GM19397 (cell line): Measurements from ENCODE around the gene SH3YL1.
A peak's percentile ranks its signal among the peaks of the same experiment; 100 is the strongest.

Source experiments
- ATAC-seq: cut with Tn5 transposase; IDR thresholded peaks from one replicate; pipeline ENCODE4 v1.9.1; 2021; ENCODE audit warnings: mild to moderate bottlenecking, moderate library complexity; ENCODE audit not compliant: unreplicated experiment

Gene SH3YL1

DNA sequence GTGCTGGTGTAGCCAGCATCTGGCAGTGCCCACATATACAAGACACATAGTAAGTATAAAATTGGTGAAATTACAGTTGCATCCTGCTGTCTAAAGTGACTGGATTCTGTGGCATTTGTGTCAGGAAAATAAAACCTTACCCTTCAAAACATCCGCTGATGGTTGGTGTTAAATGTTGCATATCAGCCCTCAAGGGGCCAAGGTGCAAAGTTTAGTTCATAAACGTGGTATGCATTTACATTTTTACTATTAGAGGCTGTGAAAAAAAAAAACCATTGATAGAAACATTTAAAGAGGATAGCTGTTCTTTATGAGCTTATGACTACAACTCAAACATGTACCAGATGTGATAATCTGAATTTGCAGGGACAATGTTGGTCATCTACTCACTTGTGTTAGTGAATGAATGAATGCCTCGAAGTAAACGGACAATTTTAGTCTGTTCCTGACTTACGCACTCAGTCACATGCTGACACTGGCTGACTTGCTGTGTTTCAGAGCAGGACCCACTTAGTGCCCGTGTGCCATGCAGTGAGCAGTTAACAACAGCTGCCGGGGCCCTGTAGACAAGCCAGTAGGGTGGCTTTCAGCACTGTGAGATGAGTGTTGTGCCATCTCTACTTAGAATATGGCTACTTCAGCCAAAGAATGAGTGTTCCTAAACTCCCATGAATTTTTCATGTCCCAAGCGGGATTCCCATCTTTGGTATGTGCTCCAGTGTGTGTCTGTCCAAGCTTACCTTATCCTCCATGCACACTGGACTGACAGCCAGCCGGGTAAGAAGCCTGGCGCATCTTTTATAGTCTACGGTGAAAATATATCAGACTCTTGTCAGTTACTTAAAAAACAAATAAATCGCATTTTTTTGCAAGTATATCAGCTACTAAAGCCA, 18.8 kb upstream of the SH3YL1 start:
- no peak for ATAC-seq

DNA sequence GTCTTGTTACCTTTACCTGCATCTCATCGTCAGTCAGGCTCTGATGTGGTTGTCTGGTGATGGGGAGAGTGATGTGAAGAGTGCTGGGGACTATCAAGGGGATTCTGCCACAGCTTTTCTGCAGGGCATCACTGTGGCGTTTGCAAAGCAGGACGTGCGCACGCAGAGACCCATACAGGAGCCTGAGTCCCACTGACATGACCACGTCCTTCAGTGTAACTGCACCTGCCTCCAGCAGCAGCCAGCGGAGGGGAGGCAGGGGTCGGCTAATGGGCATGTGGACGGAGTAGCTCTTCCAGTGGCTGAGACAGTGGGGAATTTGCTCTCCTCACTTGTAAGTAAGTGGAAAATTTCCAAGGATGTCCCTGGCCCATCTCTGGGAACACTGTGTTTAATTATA, 17.5 kb upstream of the SH3YL1 start:
- no peak for ATAC-seq

GRCh38 chr2:280650-281110, 16.8 kb upstream of the SH3YL1 start:
- ATAC-seq = no peak

DNA sequence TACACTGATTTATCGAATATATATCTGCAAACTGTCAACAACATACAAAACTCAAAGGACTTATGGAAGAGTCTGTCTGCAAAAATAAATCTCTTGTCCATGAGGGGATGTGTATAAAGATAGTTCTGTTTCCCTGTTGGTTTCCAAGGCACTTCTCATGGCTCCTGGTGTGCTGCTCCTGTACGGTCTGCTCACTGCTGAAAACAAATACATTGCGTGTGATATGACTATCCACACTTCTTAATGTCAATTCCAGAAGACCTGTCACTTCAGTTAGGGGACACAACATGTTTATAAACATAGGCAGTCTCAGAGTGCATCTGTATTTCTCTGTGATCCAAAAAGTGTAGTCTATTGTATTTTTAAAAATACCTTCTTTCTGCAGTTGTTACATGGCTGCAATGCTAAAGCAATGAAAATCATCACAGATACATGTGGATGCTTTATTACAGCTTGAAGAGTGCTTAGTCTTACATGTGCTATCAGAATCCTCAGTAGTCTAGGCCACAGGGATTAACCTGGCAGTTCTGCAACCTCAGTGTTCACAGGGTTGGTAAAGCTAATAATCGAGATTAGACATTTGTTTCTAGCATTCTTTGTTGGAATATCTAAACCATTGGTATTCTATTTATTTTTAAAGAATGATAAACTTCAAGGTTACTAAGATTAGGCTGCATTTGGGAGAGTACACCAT, 16.3 kb upstream of the SH3YL1 start:
- ATAC-seq = no peak

DNA sequence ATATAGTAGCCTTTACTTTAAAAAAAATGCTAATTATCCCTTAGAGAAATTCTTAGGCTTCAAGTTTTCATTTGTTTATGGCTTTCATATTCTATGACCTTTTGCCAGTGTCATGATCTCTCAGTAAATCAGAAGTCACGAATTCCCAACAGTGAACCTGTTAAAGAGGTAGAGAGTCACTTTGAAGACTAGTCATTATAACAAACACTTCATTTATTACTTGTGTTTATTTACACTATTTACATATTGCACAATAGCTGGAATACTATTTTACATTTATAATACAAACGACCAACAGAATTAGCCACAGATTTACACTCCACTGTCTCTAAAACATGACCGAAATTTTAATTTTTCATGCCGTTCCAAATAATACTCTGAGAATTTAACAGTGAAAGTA, 15.5 kb upstream of the SH3YL1 start:
- ATAC-seq = no peak

DNA sequence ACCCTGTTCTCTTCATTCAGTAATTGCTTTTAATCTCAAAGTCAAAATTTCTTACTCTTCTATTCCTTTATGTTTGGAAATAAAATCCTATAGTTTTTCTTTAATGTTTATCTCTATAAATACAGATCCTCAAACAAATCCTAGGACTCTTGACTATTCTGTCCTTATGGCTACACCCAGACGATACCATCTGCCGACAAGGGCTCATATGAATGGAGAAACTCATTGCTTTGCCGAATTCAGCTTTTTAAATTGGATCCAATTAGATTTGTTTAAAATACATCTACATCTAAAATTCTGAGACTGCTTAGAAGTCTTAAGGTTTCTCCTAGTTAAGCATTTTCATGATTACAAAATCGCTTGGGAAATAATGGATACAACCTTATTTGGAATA, 15.1 kb upstream of the SH3YL1 start:
- ATAC-seq = no peak

DNA sequence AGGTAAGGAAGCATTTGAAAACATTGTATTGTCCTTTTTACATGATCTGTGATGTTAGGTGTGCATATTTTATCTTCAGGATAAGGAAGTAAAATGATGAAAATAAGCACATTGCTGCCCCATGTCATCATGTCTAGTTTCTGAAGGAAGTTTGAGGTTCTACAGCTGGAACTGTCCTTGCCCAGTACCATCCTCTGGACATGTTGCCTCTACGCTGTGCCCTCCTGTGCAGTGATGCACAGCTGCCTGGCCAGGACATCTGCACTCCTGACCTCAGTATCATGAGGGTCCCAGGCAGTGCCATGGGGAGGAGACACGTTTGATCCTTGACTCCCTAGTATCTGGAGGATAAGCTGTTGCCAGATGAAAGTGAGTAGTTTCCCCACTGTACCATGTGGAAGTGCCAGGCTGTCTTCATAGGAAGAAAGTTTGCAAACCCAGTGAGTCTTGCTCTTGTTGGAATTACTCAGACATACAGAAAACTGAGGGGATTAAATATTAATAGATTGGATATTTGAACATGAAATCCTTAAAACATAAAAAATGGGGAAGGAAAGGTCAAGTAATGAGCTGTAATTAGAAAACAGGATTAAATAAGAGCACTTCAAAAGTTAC, 14.6 kb upstream of the SH3YL1 start:
- ATAC-seq = no peak

GRCh38 chr2:275466-275865, 11.6 kb upstream of the SH3YL1 start:
- peak; percentile 76 for ATAC-seq

GRCh38 chr2:274503-274902, 10.7 kb upstream of the SH3YL1 start:
- ATAC-seq = no peak

DNA sequence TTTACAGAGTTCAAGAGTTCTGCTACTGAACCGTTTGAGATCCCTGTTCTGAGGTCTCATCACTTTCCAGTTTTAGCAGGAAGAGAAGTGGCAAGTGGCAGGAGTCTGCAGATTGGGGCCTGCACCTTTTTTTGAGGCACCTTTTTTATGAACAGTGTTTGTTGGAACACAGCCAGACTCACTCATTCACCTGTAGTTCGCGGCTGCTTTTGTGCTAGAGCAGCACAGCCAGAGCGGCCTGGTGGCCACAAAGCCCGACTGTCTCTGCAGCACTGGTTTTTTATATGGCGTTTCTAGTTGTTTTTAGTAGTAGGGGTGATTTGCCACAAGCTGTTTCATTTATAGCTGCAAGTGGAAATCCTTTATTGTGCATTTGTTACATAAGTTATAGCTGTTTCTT, 9.5 kb upstream of the SH3YL1 start:
- ATAC-seq = no peak

DNA sequence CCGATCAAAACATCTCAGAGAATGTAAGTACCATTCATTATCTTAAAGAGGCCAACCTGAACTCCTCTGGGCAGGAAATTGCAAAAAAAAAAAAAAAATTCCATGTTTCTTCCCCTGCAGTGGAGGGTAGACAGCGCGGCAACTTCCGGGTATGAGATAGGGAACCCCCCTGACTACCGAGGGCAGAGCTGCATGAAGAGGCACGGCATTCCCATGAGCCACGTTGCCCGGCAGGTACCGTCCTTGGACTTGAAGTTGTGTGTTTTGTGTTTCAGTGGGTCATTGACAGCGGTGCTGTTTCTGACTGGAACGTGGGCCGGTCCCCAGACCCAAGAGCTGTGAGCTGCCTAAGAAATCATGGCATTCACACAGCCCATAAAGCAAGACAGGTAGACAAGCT, 8.1 kb upstream of the SH3YL1 start:
- no peak for ATAC-seq

DNA sequence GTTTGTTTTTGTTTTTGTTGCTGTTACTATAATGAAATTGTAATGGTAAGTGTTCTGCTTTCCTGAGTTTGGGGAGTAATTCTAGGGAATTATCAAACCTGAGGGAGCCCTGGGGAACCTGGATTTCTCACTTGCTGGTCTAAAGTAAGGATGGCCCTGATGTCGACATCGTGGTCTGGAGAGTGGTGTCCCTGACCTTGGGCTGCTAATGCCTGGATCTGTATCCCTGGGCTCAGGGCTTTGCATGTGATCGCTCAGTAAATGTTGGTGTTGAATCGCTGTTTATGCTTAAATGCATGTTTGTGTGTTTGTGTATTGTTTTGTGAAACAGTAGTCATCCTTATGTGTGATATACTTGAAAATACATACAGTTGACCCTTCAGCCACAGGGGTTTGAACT, 7.0 kb upstream of the SH3YL1 start:
- no peak for ATAC-seq

GRCh38 chr2:269356-270030, 5.7 kb upstream of the SH3YL1 start:
- ATAC-seq = no peak

DNA sequence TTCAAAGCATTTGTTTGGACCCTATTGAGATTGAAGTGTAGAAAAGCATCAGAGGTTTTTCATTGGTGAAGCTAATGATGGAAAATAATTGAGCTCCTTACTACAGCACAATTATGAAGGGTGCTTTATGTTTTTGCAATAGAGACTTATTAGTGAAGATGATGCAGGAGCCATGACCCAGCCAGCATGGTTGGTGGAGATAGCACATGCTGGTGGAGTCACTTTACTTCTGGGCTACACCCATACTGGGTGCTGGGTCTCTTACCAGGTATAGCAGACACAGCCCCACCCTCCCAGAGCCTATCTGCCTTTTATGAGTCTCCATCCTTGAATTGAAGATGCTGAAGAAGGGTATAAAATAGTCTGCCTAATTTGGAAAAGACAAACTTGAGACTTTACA, 4.5 kb upstream of the SH3YL1 start:
- ATAC-seq = no peak

- ATAC-seq = peak; percentile 93
Observed at GRCh38 chr2:264493-265468, 949 bp upstream of the SH3YL1 start, which contains the start of gene ACP1. Gene ACP1, plus strand, starts transcription at chr2:264947. Its CDS starts 18 bp downstream, at chr2:264965.

GRCh38 chr2:263022-263738, 652 bp downstream of the SH3YL1 start:
- no peak for ATAC-seq

- no peak for ATAC-seq
Observed at GRCh38 chr2:262117-262516, 1.7 kb downstream of the SH3YL1 start.

DNA sequence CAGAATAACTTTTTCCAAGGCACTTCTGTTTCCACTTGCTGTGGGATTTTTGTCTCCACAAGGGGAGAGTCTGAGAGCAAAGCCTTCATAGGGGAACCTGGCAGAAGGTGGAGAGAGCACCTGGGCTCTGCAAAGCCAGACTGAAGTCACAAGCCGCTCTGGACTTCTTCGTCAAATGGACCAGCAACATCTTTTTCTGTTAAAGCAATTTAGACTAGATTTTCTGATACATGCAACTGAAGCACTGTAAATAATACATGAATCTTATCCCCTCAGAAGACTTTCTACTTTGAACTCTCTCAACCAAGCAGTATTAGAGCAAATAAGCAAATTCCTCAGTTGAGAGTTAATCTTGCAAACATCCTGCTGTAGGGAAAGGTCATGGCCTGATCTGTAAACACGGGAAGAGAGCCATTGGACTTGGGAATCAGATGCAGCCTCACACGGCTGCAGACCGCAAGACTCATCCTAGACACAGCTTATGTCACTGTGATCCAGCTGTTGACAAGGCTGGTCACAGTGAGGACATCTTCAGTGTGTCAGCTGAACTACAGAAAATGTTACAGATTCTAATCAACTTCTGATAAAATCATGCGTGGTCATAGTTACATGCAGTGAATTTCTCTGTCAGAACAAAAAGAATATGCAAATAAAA, 3.2 kb downstream of the SH3YL1 start:
- ATAC-seq = no peak

DNA sequence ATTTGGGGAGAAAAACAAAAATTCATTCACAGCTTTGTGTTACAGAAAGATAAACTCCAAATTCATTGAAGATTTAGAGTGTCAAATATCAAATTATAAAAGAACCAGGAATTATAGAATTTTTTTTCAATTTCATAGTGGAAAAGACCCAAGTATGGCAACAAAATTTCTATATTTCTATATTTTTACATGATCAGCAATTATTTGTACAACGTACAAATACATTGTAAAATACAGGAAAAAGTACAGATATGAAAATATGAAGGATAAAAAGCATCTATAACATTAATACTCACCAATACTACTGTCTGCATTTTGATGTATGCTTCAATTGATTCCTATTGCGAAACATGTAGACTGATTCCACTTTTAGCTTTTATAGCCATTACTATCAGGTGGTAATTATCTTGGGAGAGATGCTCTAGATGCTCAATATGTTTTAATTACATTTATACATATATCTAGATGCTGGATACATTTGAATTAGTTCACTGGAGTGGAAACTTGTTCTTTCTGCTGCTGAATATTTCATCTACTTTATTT, 4.0 kb downstream of the SH3YL1 start:
- ATAC-seq = no peak
